ENCODE results near the gene PTPN12.
"Not testable (repeated sequence)": the region's sequence is repeated elsewhere in the genome, so short reads cannot be mapped to it uniquely, and the experiment has no call there.

The PTPN12 gene

GRCh38 chr7:77580762-77581350, 43.8 kb downstream of the PTPN12 start:
- no peak for ATAC-seq
- Mint-ChIP-seq H3K9me3 (no peaks in the 10 kb centered on the region), H3K27me3 (no peaks in the 10 kb centered on the region), H3K36me3 (ENCODE audit: low read depth) (peaks cover 5% of the 10 kb centered on the region), H3K4me1 (no peaks in the 10 kb centered on the region), H3K27ac (no peak overlapping the region), H3K4me3 (no peak overlapping the region)
- DNase-seq = no peak

GRCh38 chr7:77587272-77587671, 50.2 kb downstream of the PTPN12 start:
- no peaks in the 10 kb centered on the region for H3K9me3 Mint-ChIP-seq
- ATAC-seq = no peak
- no peak for DNase-seq
- no peaks in the 10 kb centered on the region for H3K4me1 Mint-ChIP-seq
- H3K4me3 Mint-ChIP-seq = no peak overlapping the region
- H3K36me3 Mint-ChIP-seq (ENCODE audit: low read depth) = peaks cover 5% of the 10 kb centered on the region
- H3K27me3 Mint-ChIP-seq = no peaks in the 10 kb centered on the region
- no peak overlapping the region for H3K27ac Mint-ChIP-seq

GRCh38 chr7:77600952-77601351, 63.9 kb downstream of the PTPN12 start:
- ATAC-seq (no peak), DNase-seq (no peak)
- no peaks in the 10 kb centered on the region for H3K9me3 Mint-ChIP-seq
- no peak overlapping the region for H3K4me3 Mint-ChIP-seq
- H3K4me1 Mint-ChIP-seq = no peaks in the 10 kb centered on the region
- H3K36me3 Mint-ChIP-seq (ENCODE audit: low read depth) = peaks cover 5% of the 10 kb centered on the region
- no peak overlapping the region for H3K27ac Mint-ChIP-seq
- H3K27me3 Mint-ChIP-seq = no peaks in the 10 kb centered on the region

GRCh38 chr7:77606562-77606961, 69.5 kb downstream of the PTPN12 start:
- no peaks in the 10 kb centered on the region for H3K9me3 Mint-ChIP-seq
- no peak overlapping the region for H3K27ac Mint-ChIP-seq
- H3K4me3 Mint-ChIP-seq = no peak overlapping the region
- no peak for DNase-seq
- no peak for ATAC-seq
- H3K27me3 Mint-ChIP-seq = no peaks in the 10 kb centered on the region
- no peaks in the 10 kb centered on the region for H3K4me1 Mint-ChIP-seq
- peaks cover 6% of the 10 kb centered on the region for H3K36me3 Mint-ChIP-seq (ENCODE audit: low read depth)

GRCh38 chr7:77619314-77619713, 82.2 kb downstream of the PTPN12 start:
- no peak for DNase-seq
- Mint-ChIP-seq H3K4me3 (no peak overlapping the region), H3K27me3 (no peaks in the 10 kb centered on the region), H3K4me1 (no peaks in the 10 kb centered on the region), H3K27ac (no peak overlapping the region), H3K9me3 (no peaks in the 10 kb centered on the region), H3K36me3 (ENCODE audit: low read depth) (peaks cover 1% of the 10 kb centered on the region)
- ATAC-seq = no peak

GRCh38 chr7:77626586-77627308, 89.7 kb downstream of the PTPN12 start:
- peaks cover 7% of the 10 kb centered on the region for H3K36me3 Mint-ChIP-seq (ENCODE audit: low read depth)

GRCh38 chr7:77627309-77627676, 90.2 kb downstream of the PTPN12 start:
- H3K36me3 Mint-ChIP-seq (ENCODE audit: low read depth) = peaks cover 7% of the 10 kb centered on the region
- H3K27me3 Mint-ChIP-seq = no peaks in the 10 kb centered on the region
- H3K4me3 Mint-ChIP-seq = no peak overlapping the region
- no peaks in the 10 kb centered on the region for H3K9me3 Mint-ChIP-seq
- ATAC-seq (peak; percentile 46), DNase-seq (no peak)
- H3K27ac Mint-ChIP-seq = no peak overlapping the region
- H3K4me1 Mint-ChIP-seq = no peaks in the 10 kb centered on the region

More at GRCh38 chr7:77626586-77627308, 89.7 kb downstream of the PTPN12 start:
- H3K4me1 Mint-ChIP-seq = no peaks in the 10 kb centered on the region
- DNase-seq (no peak), ATAC-seq (no peak)
- no peak overlapping the region for H3K4me3 Mint-ChIP-seq
- no peaks in the 10 kb centered on the region for H3K9me3 Mint-ChIP-seq
- H3K27ac Mint-ChIP-seq = no peak overlapping the region
- H3K27me3 Mint-ChIP-seq = no peaks in the 10 kb centered on the region

- Mint-ChIP-seq H3K36me3 (ENCODE audit: low read depth) (peaks cover 5% of the 10 kb centered on the region), H3K4me3 (no peak overlapping the region), H3K4me1 (no peaks in the 10 kb centered on the region), H3K9me3 (no peaks in the 10 kb centered on the region), H3K27ac (no peak overlapping the region), H3K27me3 (no peaks in the 10 kb centered on the region)
- DNase-seq = no peak
- no peak for ATAC-seq
Observed at GRCh38 chr7:77629797-77630196, 92.7 kb downstream of the PTPN12 start.

- Mint-ChIP-seq H3K4me3 (no peak overlapping the region), H3K9me3 (no peaks in the 10 kb centered on the region), H3K27me3 (no peaks in the 10 kb centered on the region), H3K27ac (no peak overlapping the region), H3K36me3 (ENCODE audit: low read depth) (peaks cover 2% of the 10 kb centered on the region), H3K4me1 (no peaks in the 10 kb centered on the region)
- no peak for ATAC-seq
- DNase-seq = no peak
Observed at GRCh38 chr7:77631820-77632219, 94.7 kb downstream of the PTPN12 start.

- no peaks in the 10 kb centered on the region for H3K36me3 Mint-ChIP-seq (ENCODE audit: low read depth)
- H3K9me3 Mint-ChIP-seq = no peaks in the 10 kb centered on the region
- H3K27me3 Mint-ChIP-seq = no peaks in the 10 kb centered on the region
- DNase-seq (no peak), ATAC-seq (no peak)
- H3K4me1 Mint-ChIP-seq = no peaks in the 10 kb centered on the region
- no peak overlapping the region for H3K4me3 Mint-ChIP-seq
- H3K27ac Mint-ChIP-seq = no peak overlapping the region
Observed at GRCh38 chr7:77644774-77645173, 107.7 kb downstream of the PTPN12 start.

- Mint-ChIP-seq H3K36me3 (ENCODE audit: low read depth) (no peaks in the 10 kb centered on the region), H3K9me3 (no peaks in the 10 kb centered on the region), H3K27ac (no peak overlapping the region)
Observed at GRCh38 chr7:77648742-77649338, 111.7 kb downstream of the PTPN12 start.

GRCh38 chr7:77649716-77650349, 112.7 kb downstream of the PTPN12 start:
- no peaks in the 10 kb centered on the region for H3K9me3 Mint-ChIP-seq
- H3K27me3 Mint-ChIP-seq = no peaks in the 10 kb centered on the region
- no peaks in the 10 kb centered on the region for H3K4me1 Mint-ChIP-seq
- H3K4me3 Mint-ChIP-seq = no peak overlapping the region
- no peak overlapping the region for H3K27ac Mint-ChIP-seq
- DNase-seq (no peak), ATAC-seq (no peak)
- H3K36me3 Mint-ChIP-seq (ENCODE audit: low read depth) = no peaks in the 10 kb centered on the region

More at GRCh38 chr7:77648742-77649338, 111.7 kb downstream of the PTPN12 start:
- H3K4me1 Mint-ChIP-seq = no peaks in the 10 kb centered on the region
- no peak for DNase-seq
- H3K27me3 Mint-ChIP-seq = no peaks in the 10 kb centered on the region
- no peak overlapping the region for H3K4me3 Mint-ChIP-seq
- ATAC-seq = no peak

- ATAC-seq (no peak), DNase-seq (peak; percentile 20)
- H3K36me3 Mint-ChIP-seq (ENCODE audit: low read depth) = no peaks in the 10 kb centered on the region
- no peak overlapping the region for H3K4me3 Mint-ChIP-seq
- no peak overlapping the region for H3K27ac Mint-ChIP-seq
- H3K27me3 Mint-ChIP-seq = no peaks in the 10 kb centered on the region
- no peaks in the 10 kb centered on the region for H3K4me1 Mint-ChIP-seq
- H3K9me3 Mint-ChIP-seq = no peaks in the 10 kb centered on the region
Observed at GRCh38 chr7:77651575-77652162, 114.6 kb downstream of the PTPN12 start.

GRCh38 chr7:77652826-77653225, 115.7 kb downstream of the PTPN12 start:
- H3K27me3 Mint-ChIP-seq; H3K4me3 Mint-ChIP-seq; H3K27ac Mint-ChIP-seq; ATAC-seq; DNase-seq; H3K4me1 Mint-ChIP-seq; H3K36me3 Mint-ChIP-seq (ENCODE audit: low read depth); H3K9me3 Mint-ChIP-seq: not testable (repeated sequence)

- H3K9me3 Mint-ChIP-seq = no peaks in the 10 kb centered on the region
- H3K36me3 Mint-ChIP-seq (ENCODE audit: low read depth) = no peaks in the 10 kb centered on the region
- H3K27ac Mint-ChIP-seq = no peak overlapping the region
- no peaks in the 10 kb centered on the region for H3K4me1 Mint-ChIP-seq
- H3K4me3 Mint-ChIP-seq = no peak overlapping the region
- DNase-seq (no peak), ATAC-seq (no peak)
- no peaks in the 10 kb centered on the region for H3K27me3 Mint-ChIP-seq
Observed at GRCh38 chr7:77653572-77653971, 116.5 kb downstream of the PTPN12 start.
